Caco-2 (cell line): ENCODE results near the gene MIF4GD. TPM values are rescaled to one million over a fixed set of nuclear protein-coding genes. Genes with fewer than 3 reads are reported as not detected.

Experiments used
- BruUV-seq: library from RNA; stranded (reverse); fragments of 400-500 nt; replicated peaks from 2 replicates; lab custom pipeline; 2021; lab: Mats Ljungman, UMichigan
- CTCF ChIA-PET: fragments of 300-600 bp; sonication (Branson Sonifier 250); formaldehyde crosslinking; loops from one replicate; lab custom pipeline; 2022; ENCODE audit warnings: antibody characterized with exemption; lab: Charles Lee
- POLR2A ChIA-PET: fragments of 300-600 bp; sonication (Branson Sonifier 250); formaldehyde crosslinking; loops from one replicate; lab custom pipeline; 2022; ENCODE audit warnings: antibody characterized with exemption; lab: Charles Lee
- DNase-seq, 2 experiments: peaks; one replicate each; pipeline versions ENCODE4 v3.0.0 to v3.0.0-alpha.2; 2020 to 2022
- H3K27me3 ChIP-seq: replicated peaks from 2 replicates; pipeline ENCODE4 v1.6.0; 2011; ENCODE audit warnings: low read length; ENCODE audit not compliant: control insufficient read depth, insufficient read depth
- H3K36me3 ChIP-seq: 2 replicates; pipeline ENCODE4 v1.5.1; 2011; ENCODE audit warnings: low read length; ENCODE audit not compliant: control insufficient read depth, insufficient read depth
- H3K4me1 ChIP-seq: fragments of 250-450 bp; sonication (Bioruptor Pico); 2 replicates; pipeline ENCODE4 v1.5.1; 2020; ENCODE audit warnings: mild to moderate bottlenecking
- H3K4me3 ChIP-seq: 2 replicates; pipeline ENCODE4 v1.5.1; 2011; ENCODE audit warnings: low read depth, mild to moderate bottlenecking, control low read depth, low read length
- H3K9me3 ChIP-seq: fragments of 250-450 bp; sonication (Bioruptor Pico); 2 replicates; pipeline ENCODE4 v1.5.1; 2020; ENCODE audit warnings: mild to moderate bottlenecking, moderate library complexity
- H3K27ac Mint-ChIP-seq: one replicate; pipeline ENCODE4 v1.8.0; 2022; ENCODE audit warnings: mixed read lengths; ENCODE audit not compliant: unreplicated experiment
- H3K27me3 Mint-ChIP-seq: one replicate; pipeline ENCODE4 v1.8.0; 2022; ENCODE audit warnings: mixed read lengths; ENCODE audit not compliant: insufficient read depth, unreplicated experiment
- H3K36me3 Mint-ChIP-seq: one replicate; pipeline ENCODE4 v1.8.0; 2022; ENCODE audit warnings: mild to moderate bottlenecking, mixed read lengths; ENCODE audit not compliant: insufficient read depth, unreplicated experiment
- H3K4me1 Mint-ChIP-seq: one replicate; pipeline ENCODE4 v1.8.0; 2022; ENCODE audit warnings: low read depth, mixed read lengths; ENCODE audit not compliant: unreplicated experiment
- H3K4me3 Mint-ChIP-seq: one replicate; pipeline ENCODE4 v1.8.0; 2022; ENCODE audit warnings: mild to moderate bottlenecking, moderate library complexity, mixed read lengths; ENCODE audit not compliant: unreplicated experiment
- H3K9me3 Mint-ChIP-seq: one replicate; pipeline ENCODE4 v1.8.0; 2022; ENCODE audit warnings: mixed read lengths; ENCODE audit not compliant: unreplicated experiment
- CTCF ChIP-seq, 2 experiments: fragments of 200-600 bp in 1 of 2; IDR thresholded peaks; 1 replicate in 1 of 2; 2 replicates in 1 of 2; pipeline versions ENCODE4 v1.5.1 to v1.8.0; 2011 to 2022; ENCODE audit warnings: antibody characterized with exemption in 1 of 2, control low read depth in 1 of 2, inconsistent platforms in 1 of 2, low read depth in 1 of 2, low read length in 1 of 2, mild to moderate bottlenecking in 1 of 2, moderate library complexity in 1 of 2; ENCODE audit not compliant: insufficient read depth in 1 of 2, severe bottlenecking in 1 of 2, unreplicated experiment in 1 of 2
- intact Hi-C: fragments of 100-400 bp; cut with micrococcal nuclease; formaldehyde crosslinking; loops from one replicate; pipeline ENCODE4 v1.10.0; 2022; ENCODE audit not compliant: unreplicated experiment
- total RNA-seq: library from RNA; stranded (reverse); gene quantifications from 2 replicates; pipeline ENCODE4 v1.2.3, GENCODE V29; 2022

The MIF4GD gene
- total RNA-seq, 1 experiment from 2014 or later = 27.3 TPM

GRCh38 chr17:75277664-75278071 is 6.6 kb upstream of the MIF4GD start:
- Histone ChIP-seq H3K9me3 (no peaks in the 10 kb centered on the region), H3K4me3 (no peak overlapping the region), H3K36me3 (peaks cover 2% of the 10 kb centered on the region; the same call in 1 of the 2 replicates), H3K27me3 (no peaks in the 10 kb centered on the region), H3K4me1 (no peaks in the 10 kb centered on the region)
- Mint-ChIP-seq H3K4me1 (peaks cover 8% of the 10 kb centered on the region), H3K9me3 (no peaks in the 10 kb centered on the region), H3K27ac (no peak overlapping the region), H3K27me3 (no peaks in the 10 kb centered on the region), H3K4me3 (no peak overlapping the region), H3K36me3 (peaks cover 39% of the 10 kb centered on the region)
- ChIA-PET CTCF (interaction anchor here (0.8 to 1.0 kb wide), 2 partner anchors 11 to 20 kb away, joined by 3 read pairs; partner anchors contain the start of gene SLC25A19), POLR2A (interaction anchor here (0.7 to 1.3 kb wide), 3 partner anchors 15 to 128 kb away, joined by 3 to 4 read pairs (median 3); partner anchors contain the start of gene GGA3)
- no peak for DNase-seq
- no TSS peak for BruUV-seq
- no peak for TF ChIP-seq CTCF (IDR thresholded peaks at IDR 0.05; ENCODE audit: insufficient read depth in 1 of 2, low read depth in 1 of 2, low read length in 1 of 2, severe bottlenecking in 1 of 2, unreplicated experiment in 1 of 2)
- intact Hi-C loops = no loop called here

- no TSS peak for BruUV-seq
- ChIA-PET CTCF (interaction anchor here (0.5 kb wide), 1 partner anchor 25 kb away, joined by 3 read pairs; no protein-coding TSS in a partner anchor), POLR2A (no interaction called here)
- peaks cover 9% of the 10 kb centered on the region; the same call in 1 of the 2 replicates for H3K4me1 ChIP-seq
- peaks cover 17% of the 10 kb centered on the region for H3K4me1 Mint-ChIP-seq
- H3K27me3 Mint-ChIP-seq = no peaks in the 10 kb centered on the region
- intact Hi-C loops = no loop called here
- H3K36me3 Mint-ChIP-seq = peaks cover 44% of the 10 kb centered on the region
- no peaks in the 10 kb centered on the region for H3K9me3 Mint-ChIP-seq
- no peaks in the 10 kb centered on the region for H3K9me3 ChIP-seq
- H3K4me3 ChIP-seq = no peak overlapping the region
- no peak overlapping the region for H3K27ac Mint-ChIP-seq
- H3K4me3 Mint-ChIP-seq = no peak overlapping the region
- H3K27me3 ChIP-seq = no peaks in the 10 kb centered on the region
- DNase-seq = no peak
- no peak for TF ChIP-seq CTCF (IDR thresholded peaks at IDR 0.05; ENCODE audit: insufficient read depth in 1 of 2, low read depth in 1 of 2, low read length in 1 of 2, severe bottlenecking in 1 of 2, unreplicated experiment in 1 of 2)
- peaks cover 2% of the 10 kb centered on the region; the same call in 1 of the 2 replicates for H3K36me3 ChIP-seq
Measured at GRCh38 chr17:75273977-75274708, 3.1 kb upstream of the MIF4GD start.

GRCh38 chr17:75272848-75273184 is 1.8 kb upstream of the MIF4GD start:
- no TSS peak for BruUV-seq
- no peak overlapping the region for H3K27ac Mint-ChIP-seq

More at GRCh38 chr17:75272848-75273184, 1.8 kb upstream of the MIF4GD start:
- ChIA-PET CTCF (interaction anchor here (1.5 kb wide), 1 partner anchor 11 kb away, joined by 3 read pairs; the partner anchor contains the start of genes GGA3 and MRPS7), POLR2A (interaction anchor here (4.0 kb wide), 1 partner anchor 11 kb away, joined by 48 read pairs; the partner anchor contains the start of genes GGA3 and MRPS7)
- H3K27me3 Mint-ChIP-seq = no peaks in the 10 kb centered on the region
- no peak for TF ChIP-seq CTCF (IDR thresholded peaks at IDR 0.05; ENCODE audit: insufficient read depth in 1 of 2, low read depth in 1 of 2, low read length in 1 of 2, severe bottlenecking in 1 of 2, unreplicated experiment in 1 of 2)
- no peak for DNase-seq
- H3K9me3 ChIP-seq = no peaks in the 10 kb centered on the region
- H3K4me3 ChIP-seq = no peak overlapping the region
- intact Hi-C loops = no loop called here
- H3K36me3 ChIP-seq = peaks cover 2% of the 10 kb centered on the region; the same call in 1 of the 2 replicates
- peak overlapping the region; percentile 71 for H3K4me3 Mint-ChIP-seq
- H3K36me3 Mint-ChIP-seq = peaks cover 42% of the 10 kb centered on the region
- peaks cover 9% of the 10 kb centered on the region; the same call in 1 of the 2 replicates for H3K4me1 ChIP-seq
- no peaks in the 10 kb centered on the region for H3K9me3 Mint-ChIP-seq
- no peaks in the 10 kb centered on the region for H3K27me3 ChIP-seq
- peaks cover 15% of the 10 kb centered on the region for H3K4me1 Mint-ChIP-seq
